ENCODE measurements around the gene AKAP6.
A peak's percentile ranks its signal among the peaks of the same experiment; 100 is the strongest.

The AKAP6 gene

DNA sequence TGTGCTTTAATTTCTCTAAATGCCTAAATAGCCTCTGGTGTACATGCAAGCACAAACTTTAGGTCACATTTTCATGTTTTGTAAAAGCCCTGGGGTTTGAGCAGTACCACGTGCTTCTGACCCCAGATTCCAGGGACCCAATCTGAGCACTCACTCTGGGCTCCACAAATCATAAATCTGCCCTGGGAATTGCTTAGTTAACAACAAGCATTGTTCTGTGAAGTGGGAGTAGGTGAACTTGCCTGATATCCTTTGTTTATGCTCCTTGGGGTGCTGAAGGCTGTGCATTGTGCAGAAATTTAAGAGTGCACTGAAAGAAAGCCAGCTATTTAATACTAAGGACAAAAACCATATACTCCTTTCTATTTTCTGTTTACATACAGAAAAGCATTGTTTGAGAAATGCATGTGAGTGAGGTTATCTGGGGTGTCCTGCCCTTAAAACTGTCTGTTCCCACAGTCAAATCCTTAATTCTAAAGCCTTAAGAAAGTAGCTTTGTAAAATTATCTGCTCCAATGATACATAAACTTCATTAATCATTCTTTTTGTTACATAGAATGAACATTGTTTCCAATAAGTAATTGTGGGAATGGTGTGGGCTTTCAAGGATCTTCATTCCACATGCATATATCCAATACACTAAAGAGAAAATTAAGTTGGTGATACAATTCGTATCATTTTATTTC lies 351.0 kb downstream of the AKAP6 start:
- DNase-seq (ENCODE audit: low spot score) = no peak
- TF ChIP-seq, protein P1, sequence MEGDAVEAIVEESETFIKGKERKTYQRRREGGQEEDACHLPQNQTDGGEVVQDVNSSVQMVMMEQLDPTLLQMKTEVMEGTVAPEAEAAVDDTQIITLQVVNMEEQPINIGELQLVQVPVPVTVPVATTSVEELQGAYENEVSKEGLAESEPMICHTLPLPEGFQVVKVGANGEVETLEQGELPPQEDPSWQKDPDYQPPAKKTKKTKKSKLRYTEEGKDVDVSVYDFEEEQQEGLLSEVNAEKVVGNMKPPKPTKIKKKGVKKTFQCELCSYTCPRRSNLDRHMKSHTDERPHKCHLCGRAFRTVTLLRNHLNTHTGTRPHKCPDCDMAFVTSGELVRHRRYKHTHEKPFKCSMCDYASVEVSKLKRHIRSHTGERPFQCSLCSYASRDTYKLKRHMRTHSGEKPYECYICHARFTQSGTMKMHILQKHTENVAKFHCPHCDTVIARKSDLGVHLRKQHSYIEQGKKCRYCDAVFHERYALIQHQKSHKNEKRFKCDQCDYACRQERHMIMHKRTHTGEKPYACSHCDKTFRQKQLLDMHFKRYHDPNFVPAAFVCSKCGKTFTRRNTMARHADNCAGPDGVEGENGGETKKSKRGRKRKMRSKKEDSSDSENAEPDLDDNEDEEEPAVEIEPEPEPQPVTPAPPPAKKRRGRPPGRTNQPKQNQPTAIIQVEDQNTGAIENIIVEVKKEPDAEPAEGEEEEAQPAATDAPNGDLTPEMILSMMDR (IDR thresholded peaks at IDR 0.05; ENCODE audit: borderline replicate concordance, control extremely low read depth, extremely low read depth, insufficient read depth, missing control alignments) = no peak
- in situ Hi-C loops (cut with MboI; ENCODE audit: low sequenced_read_pairs, unreplicated experiment) = no loop called here

DNA sequence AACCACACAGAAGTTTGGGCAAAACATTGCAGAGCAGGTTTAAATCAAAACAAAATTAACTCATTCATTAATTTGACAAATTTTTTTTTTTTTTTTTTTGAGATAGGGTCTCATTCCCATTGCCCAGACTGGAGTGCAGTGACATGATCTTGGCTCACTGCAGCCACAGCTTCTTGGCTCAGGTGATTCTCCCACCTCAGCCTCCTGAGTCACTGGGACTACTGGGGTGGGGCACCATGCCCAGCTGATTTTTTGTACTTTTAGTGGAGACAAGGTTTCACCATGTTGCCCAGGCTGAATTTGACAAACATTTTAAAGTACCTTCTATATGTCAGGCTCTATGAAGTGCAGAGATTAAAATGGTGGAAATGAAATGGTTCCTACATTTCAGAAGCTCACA lies 352.5 kb downstream of the AKAP6 start:
- TF ChIP-seq, protein P1 (IDR thresholded peaks at IDR 0.05; ENCODE audit: borderline replicate concordance, control extremely low read depth, extremely low read depth, insufficient read depth, missing control alignments) = no peak
- in situ Hi-C loops (cut with MboI; ENCODE audit: low sequenced_read_pairs, unreplicated experiment) = no loop called here
- no peak for DNase-seq (ENCODE audit: low spot score)

DNA sequence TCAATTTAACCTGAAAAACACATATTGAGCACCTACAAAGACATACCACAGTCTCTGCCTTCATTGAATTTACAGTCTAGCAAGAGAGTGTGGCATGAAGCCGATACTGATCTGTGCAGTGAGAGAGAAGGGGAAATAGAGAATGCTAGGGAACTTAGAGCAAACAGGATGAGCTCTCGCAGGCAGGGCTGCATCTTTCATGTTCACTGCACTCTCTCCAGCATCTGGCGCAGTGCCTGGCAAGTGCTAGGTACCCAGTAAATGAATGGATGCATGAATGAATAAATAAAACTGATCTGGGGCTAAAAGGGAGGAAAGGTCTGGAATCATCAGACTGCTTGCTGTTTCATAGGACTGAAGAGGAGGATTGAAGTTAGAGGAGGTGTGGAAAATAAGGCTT lies 353.1 kb downstream of the AKAP6 start:
- TF ChIP-seq, protein P1 (IDR thresholded peaks at IDR 0.05; ENCODE audit: borderline replicate concordance, control extremely low read depth, extremely low read depth, insufficient read depth, missing control alignments) = no peak
- in situ Hi-C loops (cut with MboI; ENCODE audit: low sequenced_read_pairs, unreplicated experiment) = no loop called here
- DNase-seq (ENCODE audit: low spot score) = no peak

DNA sequence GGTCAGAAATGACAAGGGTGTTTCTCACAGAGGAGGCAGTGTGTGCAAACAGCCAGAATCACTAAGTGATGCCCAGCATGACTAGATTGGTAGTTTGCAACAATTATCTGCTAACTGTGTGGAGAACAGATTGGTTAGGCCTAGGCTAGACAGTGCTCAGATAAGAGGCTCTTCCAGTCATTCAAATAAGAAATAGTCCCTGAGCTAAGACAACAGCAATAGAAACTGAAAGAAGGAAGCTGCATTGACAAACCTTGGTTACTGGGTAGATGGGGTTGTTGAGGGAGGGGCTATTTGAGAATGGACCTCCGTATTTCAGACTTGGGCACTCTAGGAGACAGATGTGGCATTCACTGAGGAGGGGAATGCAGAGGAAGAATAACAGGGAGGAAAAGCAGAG lies 354.6 kb downstream of the AKAP6 start:
- DNase-seq (ENCODE audit: low spot score) = peak; percentile 30
- TF ChIP-seq, protein P1 (IDR thresholded peaks at IDR 0.05; ENCODE audit: borderline replicate concordance, control extremely low read depth, extremely low read depth, insufficient read depth, missing control alignments) = no peak
- in situ Hi-C loops (cut with MboI; ENCODE audit: low sequenced_read_pairs, unreplicated experiment) = no loop called here

DNA sequence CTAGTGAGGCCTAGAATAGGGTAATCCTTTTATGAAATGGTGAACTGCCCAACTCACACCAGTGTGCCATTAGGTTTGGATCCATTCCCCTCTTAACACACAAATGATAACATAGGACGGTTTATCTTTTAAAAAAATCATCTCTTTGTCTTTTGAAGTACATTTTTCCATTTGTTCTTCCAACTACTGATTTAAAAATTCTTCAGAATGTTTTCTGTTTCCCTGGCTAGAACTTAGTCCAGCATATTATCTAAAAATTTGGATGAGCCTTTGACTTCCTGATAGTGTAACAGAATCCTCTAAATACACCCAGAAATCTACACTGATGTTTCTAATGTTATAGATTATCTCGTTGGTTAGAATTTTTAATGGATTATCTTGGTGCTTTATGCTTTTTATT lies 359.8 kb downstream of the AKAP6 start:
- no peak for DNase-seq (ENCODE audit: low spot score)
- in situ Hi-C loops (cut with MboI; ENCODE audit: low sequenced_read_pairs, unreplicated experiment) = no loop called here
- TF ChIP-seq, protein P1 (IDR thresholded peaks at IDR 0.05; ENCODE audit: borderline replicate concordance, control extremely low read depth, extremely low read depth, insufficient read depth, missing control alignments) = no peak

DNA sequence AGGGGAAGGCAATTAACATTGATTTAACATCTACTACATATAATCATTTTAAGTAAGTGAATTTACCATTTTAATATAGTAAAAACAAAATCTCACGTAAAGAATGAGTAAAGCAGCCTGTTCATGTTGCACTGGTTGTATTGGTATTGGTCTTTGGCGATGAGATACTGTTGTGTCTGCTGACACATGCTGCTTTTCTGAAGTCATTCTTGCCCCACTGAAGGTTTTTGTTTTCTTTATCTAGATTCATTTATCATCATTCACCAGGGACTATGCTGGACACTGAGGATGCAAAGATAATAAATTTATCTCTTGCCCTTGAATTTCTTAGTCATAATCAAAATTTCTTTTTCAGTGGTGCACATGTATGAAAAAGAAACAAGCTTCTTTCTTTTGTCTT lies 363.3 kb downstream of the AKAP6 start:
- no peak for DNase-seq (ENCODE audit: low spot score)
- in situ Hi-C loops (cut with MboI; ENCODE audit: low sequenced_read_pairs, unreplicated experiment) = no loop called here
- TF ChIP-seq, protein P1 (IDR thresholded peaks at IDR 0.05; ENCODE audit: borderline replicate concordance, control extremely low read depth, extremely low read depth, insufficient read depth, missing control alignments) = no peak

Measured in GM13976 (cell line).